ENCODE measurements around the gene EPHX1.

DNA sequence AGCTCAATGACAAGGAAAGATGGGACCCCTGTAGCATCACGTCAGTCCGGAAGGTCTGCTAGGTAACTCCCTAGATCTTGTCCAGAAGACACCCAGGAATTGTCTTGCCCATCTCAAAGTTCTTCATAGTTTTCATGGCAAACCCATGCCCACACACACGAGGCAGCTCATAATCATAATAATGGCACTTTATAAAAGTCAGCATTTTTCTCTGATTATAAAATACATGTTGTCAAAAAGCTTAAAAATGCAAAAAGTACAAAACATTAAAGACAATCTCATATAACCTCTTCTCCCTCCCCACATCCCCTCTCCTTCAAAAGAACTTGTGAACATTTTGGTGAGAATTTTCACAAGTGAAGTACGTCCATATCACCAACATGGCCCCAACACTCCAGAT is 30.8 kb downstream of the EPHX1 start:
- TF ChIP-seq, protein P1, sequence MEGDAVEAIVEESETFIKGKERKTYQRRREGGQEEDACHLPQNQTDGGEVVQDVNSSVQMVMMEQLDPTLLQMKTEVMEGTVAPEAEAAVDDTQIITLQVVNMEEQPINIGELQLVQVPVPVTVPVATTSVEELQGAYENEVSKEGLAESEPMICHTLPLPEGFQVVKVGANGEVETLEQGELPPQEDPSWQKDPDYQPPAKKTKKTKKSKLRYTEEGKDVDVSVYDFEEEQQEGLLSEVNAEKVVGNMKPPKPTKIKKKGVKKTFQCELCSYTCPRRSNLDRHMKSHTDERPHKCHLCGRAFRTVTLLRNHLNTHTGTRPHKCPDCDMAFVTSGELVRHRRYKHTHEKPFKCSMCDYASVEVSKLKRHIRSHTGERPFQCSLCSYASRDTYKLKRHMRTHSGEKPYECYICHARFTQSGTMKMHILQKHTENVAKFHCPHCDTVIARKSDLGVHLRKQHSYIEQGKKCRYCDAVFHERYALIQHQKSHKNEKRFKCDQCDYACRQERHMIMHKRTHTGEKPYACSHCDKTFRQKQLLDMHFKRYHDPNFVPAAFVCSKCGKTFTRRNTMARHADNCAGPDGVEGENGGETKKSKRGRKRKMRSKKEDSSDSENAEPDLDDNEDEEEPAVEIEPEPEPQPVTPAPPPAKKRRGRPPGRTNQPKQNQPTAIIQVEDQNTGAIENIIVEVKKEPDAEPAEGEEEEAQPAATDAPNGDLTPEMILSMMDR (IDR thresholded peaks at IDR 0.05; ENCODE audit: low read depth, low read length), result no peak
- TF ChIP-seq MAX (IDR thresholded peaks at IDR 0.05; ENCODE audit: low read depth, low read length), result no peak
- TF ChIP-seq POLR2A (IDR thresholded peaks at IDR 0.05; ENCODE audit: extremely low read depth, insufficient read length), result no peak

Data from NB4 (cell line).